Gastrocnemius medialis (tissue), 4 donors: Measurements from ENCODE around the gene COA8. TPM values are rescaled to one million over a fixed set of nuclear protein-coding genes. Genes with fewer than 3 reads are reported as not detected.

ENCODE experiments used
- ATAC-seq, 2 donors: fragments of 150-250 bp; one replicate each; pipeline ENCODE4 v1.9.1; 2016
- DNase-seq, 2 donors: peaks; one replicate each; pipeline ENCODE4 v3.0.0-alpha.2; 2019
- H3K27ac ChIP-seq, 4 donors: fragments of 200-600 bp; sonication (generic); 1 replicate in 1 of 4; 2 replicates in 3 of 4; pipeline ENCODE4 v1.5.1; 2016 to 2018; ENCODE audit warnings: mild to moderate bottlenecking in 2 of 4, moderate library complexity in 1 of 4
- H3K27me3 ChIP-seq, 3 donors: fragments of 200-600 bp; sonication (generic) in 2 of 3; 1 replicate in 1 of 3; 2 replicates in 2 of 3; pipeline versions ENCODE4 v1.5.1 to v1.6.0; 2016 to 2019; ENCODE audit warnings: mild to moderate bottlenecking in 1 of 3, moderate library complexity in 1 of 3
- H3K36me3 ChIP-seq, 2 donors: fragments of 200-600 bp; sonication (generic) in 1 of 2; one replicate each; pipeline ENCODE4 v1.5.1; 2017 to 2018
- H3K4me1 ChIP-seq, 2 donors: fragments of 200-600 bp; sonication (generic) in 1 of 2; one replicate each; pipeline ENCODE4 v1.5.1; 2016 to 2017; ENCODE audit warnings: mild to moderate bottlenecking in 2 of 2
- H3K4me3 ChIP-seq, 4 donors: fragments of 200-600 bp; sonication (generic) in 3 of 4; 1 replicate in 1 of 4; 2 replicates in 3 of 4; pipeline ENCODE4 v1.5.1; 2016 to 2019; ENCODE audit warnings: mild to moderate bottlenecking in 2 of 4
- H3K9me3 ChIP-seq, 3 donors: fragments of 200-600 bp; sonication (generic) in 2 of 3; 1 replicate in 1 of 3; 2 replicates in 2 of 3; pipeline ENCODE4 v1.5.1; 2016 to 2019
- CTCF ChIP-seq, 5 experiments: fragments of 450-650 bp in 3 of 5; fragments of 200-600 bp in 2 of 5; sonication (generic) in 2 of 5; IDR thresholded peaks in 4 of 5; conservative IDR thresholded peaks in 1 of 5; 1 replicate in 4 of 5; 2 replicates in 1 of 5; pipeline ENCODE4 v1.5.1; 2016 to 2019; ENCODE audit warnings: antibody characterized with exemption in 5 of 5, mild to moderate bottlenecking in 3 of 5, moderate library complexity in 3 of 5
- POLR2A ChIP-seq, 2 donors: fragments of 450-650 bp; IDR thresholded peaks; one replicate each; pipeline ENCODE4 v1.6.1; 2017; ENCODE audit warnings: antibody characterized with exemption in 2 of 2, mild to moderate bottlenecking in 2 of 2, moderate library complexity in 2 of 2
- in situ Hi-C, 4 donors: fragments of 200-750 bp; cut with MboI; loops; one replicate each; pipeline versions ENCODE4 v1.15.0 to v1.8.0; 2017; ENCODE audit warnings: low sequenced_read_pairs in 4 of 4
- intact Hi-C: fragments of 100-400 bp; cut with DNase I; formaldehyde crosslinking; loops from one replicate; pipeline ENCODE4 v1.15.1; 2023; ENCODE audit warnings: low total_unique reads
- total RNA-seq, 4 donors: library from RNA; depleted of rRNA; stranded (reverse); fragments of >200 nt; gene quantifications; one replicate each; pipeline versions ENCODE4 v1.1.0 to v1.2.3, GENCODE V29; 2016

The COA8 gene
- total RNA-seq, 4 donors from 2014 or later, result 56.7 to 111 (median 71.7) TPM

DNA sequence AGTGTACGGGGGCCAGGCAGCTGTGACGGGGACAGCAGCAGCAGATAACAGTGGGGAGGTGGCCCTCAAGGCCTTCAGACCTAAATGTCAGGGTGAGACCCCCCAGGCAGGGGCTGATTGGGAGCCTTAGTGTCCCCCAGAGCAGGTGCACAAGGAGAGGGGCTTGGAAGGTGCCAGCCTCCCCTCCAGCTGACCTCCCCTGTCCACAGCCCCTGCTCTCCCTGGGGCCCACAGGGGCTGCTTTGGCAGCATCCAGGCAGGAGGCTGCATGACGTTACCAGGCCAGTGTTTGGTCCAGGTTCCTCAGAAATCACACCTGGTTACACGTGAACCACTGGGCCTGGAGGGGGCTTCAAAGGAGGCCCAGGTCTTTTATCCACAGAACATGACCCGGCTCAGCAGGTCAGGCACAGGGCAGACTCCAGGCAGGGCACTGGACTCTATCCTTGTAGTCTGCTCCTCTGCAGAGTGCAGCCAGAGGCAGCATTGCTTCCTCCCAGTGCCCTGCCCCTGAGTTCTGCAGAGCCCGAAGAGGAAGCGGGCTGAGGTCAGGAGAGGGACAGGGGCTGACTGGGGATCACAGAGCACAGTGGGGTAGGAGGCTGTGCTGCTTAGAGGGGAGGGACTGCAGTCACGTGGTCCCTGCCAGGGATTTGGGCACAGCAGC, 36.4 kb upstream of the COA8 start:
- no peak for ATAC-seq
- no peak overlapping the region for H3K4me3 ChIP-seq
- intact Hi-C loops, result no loop called here
- H3K4me1 ChIP-seq, result peaks cover 25 to 38% of the 10 kb centered on the region in 2 donors
- H3K36me3 ChIP-seq, result peaks cover 0 to 4% of the 10 kb centered on the region in 2 donors
- TF ChIP-seq CTCF (IDR thresholded peaks at IDR 0.05 in 4 of 5, conservative IDR thresholded peaks at IDR 0.05 in 1 of 5) (no peak), POLR2A (IDR thresholded peaks at IDR 0.05) (no peak)
- no peak for DNase-seq
- H3K27me3 ChIP-seq, result peaks cover 0 to 14% (median 4%) of the 10 kb centered on the region in 3 donors
- peak overlapping the region in 2 of 4 donors; percentile 91 to 94 for H3K27ac ChIP-seq
- H3K9me3 ChIP-seq, result no peaks in the 10 kb centered on the region
- in situ Hi-C loops, result no loop called here

DNA sequence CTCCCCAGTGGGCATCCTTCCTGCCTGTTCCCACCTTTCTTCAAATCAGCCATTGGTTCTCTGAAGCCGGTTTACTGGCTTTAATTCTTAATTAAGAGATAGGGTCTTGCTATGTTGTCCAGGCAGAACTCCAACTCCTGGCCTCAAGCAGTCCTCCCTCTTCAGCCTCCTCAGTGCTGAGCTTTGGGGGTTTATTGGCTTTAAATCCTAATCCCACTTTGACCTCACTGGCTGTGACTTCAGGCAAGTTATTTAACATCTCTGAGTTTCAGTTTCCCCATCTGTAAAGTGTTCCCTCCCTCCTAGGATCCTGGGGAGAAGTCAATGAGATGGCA, 35.9 kb upstream of the COA8 start:
- H3K27ac ChIP-seq, result peak overlapping the region in 3 of 4 donors; percentile 86 to 94 (median 91)
- TF ChIP-seq CTCF (IDR thresholded peaks at IDR 0.05 in 4 of 5, conservative IDR thresholded peaks at IDR 0.05 in 1 of 5) (no peak), POLR2A (IDR thresholded peaks at IDR 0.05) (no peak)
- no peak overlapping the region for H3K4me3 ChIP-seq
- H3K27me3 ChIP-seq, result peaks cover 0 to 11% (median 4%) of the 10 kb centered on the region in 3 donors
- in situ Hi-C loops (no loop called here), intact Hi-C loops (no loop called here)
- peaks cover 25 to 36% of the 10 kb centered on the region in 2 donors for H3K4me1 ChIP-seq
- DNase-seq (no peak), ATAC-seq (no peak)
- H3K9me3 ChIP-seq, result no peaks in the 10 kb centered on the region
- peaks cover 0 to 4% of the 10 kb centered on the region in 2 donors for H3K36me3 ChIP-seq

DNA sequence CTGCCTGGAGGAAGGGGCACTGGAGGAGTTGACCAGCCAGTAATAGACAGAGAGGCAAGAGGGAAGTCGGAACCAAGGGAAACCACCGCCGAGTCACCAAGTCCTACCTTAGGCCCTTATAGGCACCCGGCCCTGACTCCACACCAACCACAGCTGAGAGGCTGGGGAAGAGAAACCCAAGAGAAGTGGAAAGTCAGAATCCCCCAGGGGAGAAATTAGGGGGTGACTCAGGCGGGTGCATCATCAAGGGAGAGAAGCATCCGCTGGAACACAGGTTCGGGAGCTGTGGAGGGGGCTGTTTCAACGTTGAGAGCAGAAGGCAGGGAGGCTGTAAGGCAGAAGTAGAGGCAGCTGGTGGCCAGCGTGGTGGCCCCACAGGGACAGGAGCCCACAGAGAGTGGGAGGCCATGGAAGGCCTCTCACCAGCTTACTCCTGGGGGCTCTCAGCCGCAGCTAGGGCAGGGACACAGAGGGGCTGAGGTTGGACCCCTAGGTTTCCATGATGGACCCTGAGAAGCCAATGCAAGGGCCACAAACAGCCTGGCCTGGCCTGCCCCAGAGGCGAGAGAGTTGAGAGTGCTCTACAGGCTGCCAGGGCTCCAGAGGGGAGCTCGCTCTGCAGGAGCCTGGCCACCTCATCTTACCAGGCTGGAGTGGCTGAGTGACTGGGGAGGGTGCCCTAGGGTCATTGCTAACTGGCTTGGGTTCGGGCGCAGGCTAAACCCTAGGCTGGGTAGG, 35.2 kb upstream of the COA8 start:
- Histone ChIP-seq H3K36me3 (peaks cover 0 to 11% of the 10 kb centered on the region in 2 donors), H3K4me1 (peaks cover 21 to 32% of the 10 kb centered on the region in 2 donors), H3K27ac (peak overlapping the region; percentile 86 to 94 (median 90)), H3K27me3 (peaks cover 0 to 6% (median 0%) of the 10 kb centered on the region in 3 donors), H3K4me3 (peak overlapping the region in 3 of 4 donors; percentile 79 to 88 (median 81)), H3K9me3 (no peaks in the 10 kb centered on the region)
- in situ Hi-C loops, result no loop called here
- TF ChIP-seq CTCF (IDR thresholded peaks at IDR 0.05 in 4 of 5, conservative IDR thresholded peaks at IDR 0.05 in 1 of 5) (no peak), POLR2A (IDR thresholded peaks at IDR 0.05) (no peak)
- DNase-seq (no peak), ATAC-seq (no peak)
- intact Hi-C loops, result no loop called here

GRCh38 chr14:103528146-103528586, 34.6 kb upstream of the COA8 start:
- peak overlapping the region; percentile 79 to 97 (median 84) for H3K4me3 ChIP-seq
- peak; percentile 12 to 47 for ATAC-seq
- TF ChIP-seq CTCF (IDR thresholded peaks at IDR 0.05 in 4 of 5, conservative IDR thresholded peaks at IDR 0.05 in 1 of 5) (no peak), POLR2A (IDR thresholded peaks at IDR 0.05) (no peak)
- intact Hi-C loops (no loop called here), in situ Hi-C loops (no loop called here)
- no peak for DNase-seq
- peak overlapping the region; percentile 86 to 94 (median 90) for H3K27ac ChIP-seq
- peaks cover 0 to 1% (median 0%) of the 10 kb centered on the region in 3 donors for H3K27me3 ChIP-seq
- no peaks in the 10 kb centered on the region for H3K9me3 ChIP-seq
- peaks cover 16 to 27% of the 10 kb centered on the region in 2 donors for H3K4me1 ChIP-seq
- peaks cover 0 to 15% of the 10 kb centered on the region in 2 donors for H3K36me3 ChIP-seq
